ENCODE results near the gene FRMD8.

DNA sequence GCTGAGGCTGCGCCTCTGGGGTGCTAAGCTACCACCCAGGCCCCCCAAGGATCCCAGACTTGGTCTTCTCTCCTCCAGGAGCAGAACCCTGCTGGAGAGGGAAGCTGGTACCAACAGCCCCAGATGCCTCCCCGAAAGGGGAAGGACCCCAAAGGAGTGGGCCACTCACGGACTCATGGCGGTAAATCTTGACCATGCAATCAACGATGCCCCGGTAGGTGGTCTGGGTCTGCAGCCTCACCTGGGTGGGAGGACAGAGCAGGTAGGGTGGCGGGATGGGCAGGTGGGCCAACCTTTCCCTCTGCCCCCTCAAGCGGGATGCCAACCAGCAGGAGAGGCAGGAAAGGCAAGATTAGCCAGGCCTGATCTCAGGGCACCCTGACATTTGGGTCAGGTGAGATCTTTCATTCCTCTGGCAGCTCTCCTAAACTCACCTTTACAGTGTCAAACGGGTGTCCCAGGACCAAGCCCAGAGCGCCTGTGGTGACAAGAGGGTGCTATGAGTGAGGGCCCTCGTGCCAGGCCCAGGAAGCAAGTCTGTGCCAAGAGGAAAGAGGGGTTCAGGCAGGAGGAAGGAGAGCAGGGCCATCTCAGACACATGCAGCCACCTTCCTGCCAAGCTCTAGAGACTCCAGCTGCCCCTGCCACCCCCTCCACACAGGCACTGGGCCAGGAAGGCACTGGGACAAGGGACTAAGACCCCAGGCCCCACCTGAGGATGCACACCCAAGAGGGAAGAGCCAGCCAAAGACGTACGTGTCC, 6.6 kb upstream of the FRMD8 start:
- TF ChIP-seq, protein P1, sequence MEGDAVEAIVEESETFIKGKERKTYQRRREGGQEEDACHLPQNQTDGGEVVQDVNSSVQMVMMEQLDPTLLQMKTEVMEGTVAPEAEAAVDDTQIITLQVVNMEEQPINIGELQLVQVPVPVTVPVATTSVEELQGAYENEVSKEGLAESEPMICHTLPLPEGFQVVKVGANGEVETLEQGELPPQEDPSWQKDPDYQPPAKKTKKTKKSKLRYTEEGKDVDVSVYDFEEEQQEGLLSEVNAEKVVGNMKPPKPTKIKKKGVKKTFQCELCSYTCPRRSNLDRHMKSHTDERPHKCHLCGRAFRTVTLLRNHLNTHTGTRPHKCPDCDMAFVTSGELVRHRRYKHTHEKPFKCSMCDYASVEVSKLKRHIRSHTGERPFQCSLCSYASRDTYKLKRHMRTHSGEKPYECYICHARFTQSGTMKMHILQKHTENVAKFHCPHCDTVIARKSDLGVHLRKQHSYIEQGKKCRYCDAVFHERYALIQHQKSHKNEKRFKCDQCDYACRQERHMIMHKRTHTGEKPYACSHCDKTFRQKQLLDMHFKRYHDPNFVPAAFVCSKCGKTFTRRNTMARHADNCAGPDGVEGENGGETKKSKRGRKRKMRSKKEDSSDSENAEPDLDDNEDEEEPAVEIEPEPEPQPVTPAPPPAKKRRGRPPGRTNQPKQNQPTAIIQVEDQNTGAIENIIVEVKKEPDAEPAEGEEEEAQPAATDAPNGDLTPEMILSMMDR (IDR thresholded peaks at IDR 0.05): no peak
- TF ChIP-seq EP300 (IDR thresholded peaks at IDR 0.05) (no peak), POLR2A (IDR thresholded peaks at IDR 0.05; ENCODE audit: low read depth) (no peak)
